ENCODE results near the gene ELOVL6. TPM values are rescaled to one million over a fixed set of nuclear protein-coding genes. Genes with fewer than 3 reads are reported as not detected.
A peak's percentile ranks its signal among the peaks of the same experiment; 100 is the strongest.
"Not testable (repeated sequence)": the region's sequence is repeated elsewhere in the genome, so short reads cannot be mapped to it uniquely, and the experiment has no call there.

The ELOVL6 gene, protein sequence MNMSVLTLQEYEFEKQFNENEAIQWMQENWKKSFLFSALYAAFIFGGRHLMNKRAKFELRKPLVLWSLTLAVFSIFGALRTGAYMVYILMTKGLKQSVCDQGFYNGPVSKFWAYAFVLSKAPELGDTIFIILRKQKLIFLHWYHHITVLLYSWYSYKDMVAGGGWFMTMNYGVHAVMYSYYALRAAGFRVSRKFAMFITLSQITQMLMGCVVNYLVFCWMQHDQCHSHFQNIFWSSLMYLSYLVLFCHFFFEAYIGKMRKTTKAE
- total RNA-seq, result 10 to 100 TPM; 26.8 to 27.0 TPM

DNA sequence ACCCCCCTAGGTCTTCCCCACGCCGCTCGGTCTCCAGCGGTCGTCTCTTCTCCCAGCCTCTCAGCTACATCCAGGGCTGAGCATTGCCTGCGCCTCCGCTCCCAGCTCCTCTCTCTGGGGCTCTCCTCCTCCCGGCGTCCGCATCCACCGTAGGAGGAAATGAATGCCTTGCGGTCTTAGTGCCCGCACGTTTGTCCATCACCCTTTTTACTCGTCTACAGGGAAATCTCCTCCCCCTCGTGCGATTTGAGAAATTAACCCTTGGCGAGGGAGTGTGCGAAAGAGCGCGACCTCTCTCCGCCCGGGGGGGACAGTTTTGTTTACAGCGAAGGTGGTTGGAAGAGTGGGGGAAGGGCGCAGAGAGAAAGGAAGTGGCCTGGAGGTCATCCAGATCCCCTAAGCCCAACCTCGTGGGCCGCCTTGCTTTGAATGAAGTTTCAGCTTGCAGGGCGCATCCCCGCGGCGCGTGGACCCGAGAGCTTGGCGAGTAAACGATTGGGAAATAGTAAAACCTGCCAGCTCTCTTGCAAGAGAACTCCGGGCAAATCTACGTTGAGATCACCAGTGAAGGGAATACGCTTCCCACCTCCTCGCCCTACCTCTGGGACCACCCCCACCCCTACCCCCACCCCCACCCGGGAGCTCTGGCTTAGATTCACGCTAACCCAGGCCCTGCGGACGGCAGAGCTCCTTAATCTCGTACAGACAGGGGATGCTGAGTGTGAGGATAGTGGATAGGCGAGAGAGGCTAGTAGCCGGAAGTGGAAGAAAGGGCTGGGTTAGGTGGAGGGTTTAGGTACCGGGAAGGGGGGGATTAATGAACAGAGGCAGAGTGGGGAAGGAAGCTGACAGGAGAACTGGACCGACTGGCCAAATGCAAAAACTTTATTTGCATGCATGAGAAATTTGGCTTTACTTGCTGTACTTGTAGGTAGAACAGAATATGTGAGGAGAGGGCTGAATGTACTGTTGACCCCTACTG, at the start of gene ELOVL6:
ELOVL6 (minus strand) TSS at position 181 of the 982 bp plus-strand sequence. CDS start 280 bp downstream, outside the sequence.
- no peaks in the 10 kb centered on the region for H3K9me3 Mint-ChIP-seq
- ChIA-PET CTCF (interaction anchor here (0.6 to 1.6 kb wide), 7 partner anchors 13 to 210 kb away, joined by 3 to 10 read pairs (median 5); no protein-coding TSS in a partner anchor), POLR2A (interaction anchor here (0.6 to 6.7 kb wide), 17 partner anchors 9 to 767 kb away, joined by 3 to 142 read pairs (median 4); no protein-coding TSS in a partner anchor)
- peak within 1 kb of the TSS; percentile 91 for H3K4me3 Mint-ChIP-seq
- peaks cover 15% of the 10 kb centered on the region for H3K27me3 Mint-ChIP-seq
- H3K4me1 Mint-ChIP-seq, result peaks cover 24% of the 10 kb centered on the region
- peak; percentile 60 for DNase-seq
- peak within 1 kb of the TSS; percentile 92 for H3K27ac Mint-ChIP-seq
- peaks cover 12% of the 10 kb centered on the region for H3K36me3 Mint-ChIP-seq (ENCODE audit: low read depth)

DNA sequence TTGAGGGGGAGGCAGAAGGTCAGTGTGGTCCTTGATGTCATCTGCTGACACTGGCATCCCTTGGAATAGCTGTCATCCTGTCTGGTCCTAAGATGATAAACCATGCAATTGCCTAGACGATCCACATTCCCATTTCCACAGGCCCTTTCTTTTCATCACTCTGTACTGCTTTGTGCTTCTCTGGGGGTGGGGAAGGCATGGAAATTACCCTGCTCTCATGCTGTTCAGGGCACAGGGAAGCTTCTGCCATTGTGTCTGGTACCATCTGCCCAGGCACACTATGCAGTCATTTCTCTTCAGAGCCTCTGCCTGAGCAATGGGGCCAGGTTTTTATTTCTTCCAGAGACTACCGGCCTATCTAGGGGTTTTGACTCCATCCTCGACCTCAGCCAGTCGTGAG, 49.7 kb upstream of the ELOVL6 start:
- no peak for DNase-seq
- no peak overlapping the region for H3K27ac Mint-ChIP-seq
- no peaks in the 10 kb centered on the region for H3K9me3 Mint-ChIP-seq
- no peaks in the 10 kb centered on the region for H3K4me1 Mint-ChIP-seq
- peaks cover 25% of the 10 kb centered on the region for H3K27me3 Mint-ChIP-seq
- ChIA-PET POLR2A (no interaction called here), CTCF (no interaction called here)
- H3K36me3 Mint-ChIP-seq (ENCODE audit: low read depth), result no peaks in the 10 kb centered on the region
- no peak overlapping the region for H3K4me3 Mint-ChIP-seq

DNA sequence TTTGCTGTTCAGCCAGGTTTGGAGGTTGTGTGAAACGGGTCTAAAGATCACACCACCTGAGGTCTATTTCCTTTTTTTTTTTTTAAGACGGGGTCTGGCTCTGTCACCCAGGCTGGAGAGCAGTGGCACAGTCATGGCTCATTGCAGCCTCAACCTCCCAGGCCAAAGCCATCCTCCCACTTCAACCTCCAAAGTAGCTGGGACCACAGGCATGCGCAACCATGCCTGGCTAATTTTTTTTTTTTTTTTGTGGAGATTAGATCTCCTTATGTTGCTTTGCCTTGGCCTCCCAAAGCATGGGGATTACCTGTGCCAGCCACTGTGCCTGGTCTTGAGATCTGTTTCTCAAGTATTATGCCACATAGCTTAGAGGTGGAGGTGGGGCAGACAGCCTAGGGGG, 49.2 kb upstream of the ELOVL6 start:
- H3K4me1 Mint-ChIP-seq, result no peaks in the 10 kb centered on the region
- H3K27me3 Mint-ChIP-seq, result peaks cover 25% of the 10 kb centered on the region
- no peak overlapping the region for H3K27ac Mint-ChIP-seq
- H3K36me3 Mint-ChIP-seq (ENCODE audit: low read depth), result no peaks in the 10 kb centered on the region
- H3K4me3 Mint-ChIP-seq, result no peak overlapping the region
- ChIA-PET CTCF (interaction anchor here (0.8 to 0.9 kb wide), 2 partner anchors 12 to 249 kb away, joined by 3 read pairs; no protein-coding TSS in a partner anchor), POLR2A (no interaction called here)
- H3K9me3 Mint-ChIP-seq, result no peaks in the 10 kb centered on the region
- DNase-seq, result no peak

DNA sequence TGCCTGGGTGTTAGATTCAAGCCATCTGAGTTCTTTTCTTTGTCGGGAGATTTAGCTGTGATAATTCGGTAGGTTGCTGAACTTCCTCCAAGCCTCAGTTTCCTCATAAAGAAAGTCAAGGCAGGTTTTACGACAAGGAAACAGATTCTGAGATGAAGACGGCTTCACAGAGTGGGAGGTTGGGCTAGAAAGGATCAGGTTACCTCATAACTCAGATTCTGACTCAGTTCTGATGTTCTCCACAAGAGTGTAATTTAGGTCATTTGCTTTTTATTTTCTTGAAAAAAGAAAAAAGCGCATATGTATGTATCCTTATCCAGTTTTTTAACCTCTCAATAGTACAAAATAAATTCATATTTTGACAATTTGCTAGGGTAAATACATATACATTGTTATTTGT, 47.2 kb upstream of the ELOVL6 start:
- POLR2A ChIA-PET, result no interaction called here
- H3K27ac Mint-ChIP-seq, result no peak overlapping the region
- H3K27me3 Mint-ChIP-seq, result peaks cover 18% of the 10 kb centered on the region
- CTCF ChIA-PET, result no interaction called here
- no peaks in the 10 kb centered on the region for H3K4me1 Mint-ChIP-seq
- H3K4me3 Mint-ChIP-seq, result no peak overlapping the region
- no peaks in the 10 kb centered on the region for H3K9me3 Mint-ChIP-seq
- no peaks in the 10 kb centered on the region for H3K36me3 Mint-ChIP-seq (ENCODE audit: low read depth)
- DNase-seq, result no peak

DNA sequence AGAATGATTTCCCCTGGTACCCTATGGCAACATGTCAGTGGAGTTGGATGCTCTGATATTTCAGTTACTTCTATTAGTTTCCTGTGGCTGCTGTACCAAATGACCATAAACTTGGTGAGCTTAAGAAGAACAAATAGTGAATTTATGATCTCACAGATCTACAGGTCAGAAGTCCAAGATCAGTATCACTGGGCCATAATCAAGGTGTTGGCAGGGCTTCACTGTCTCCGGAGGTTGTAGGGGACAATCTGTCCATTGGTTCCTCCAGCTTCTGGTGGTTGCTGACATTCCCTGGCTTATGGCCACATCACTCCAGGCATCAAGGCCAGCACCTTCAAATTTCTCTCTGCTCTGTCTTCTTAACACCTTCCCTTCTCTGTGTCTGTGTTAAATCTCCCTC, 37.9 kb upstream of the ELOVL6 start:
- H3K9me3 Mint-ChIP-seq, result peaks cover 4% of the 10 kb centered on the region
- no peak overlapping the region for H3K27ac Mint-ChIP-seq
- no peaks in the 10 kb centered on the region for H3K4me1 Mint-ChIP-seq
- H3K36me3 Mint-ChIP-seq (ENCODE audit: low read depth), result no peaks in the 10 kb centered on the region
- H3K27me3 Mint-ChIP-seq, result peaks cover 17% of the 10 kb centered on the region
- ChIA-PET POLR2A (no interaction called here), CTCF (interaction anchor here (1.0 kb wide), 1 partner anchor 11 kb away, joined by 3 read pairs; no protein-coding TSS in a partner anchor)
- no peak for DNase-seq
- no peak overlapping the region for H3K4me3 Mint-ChIP-seq

DNA sequence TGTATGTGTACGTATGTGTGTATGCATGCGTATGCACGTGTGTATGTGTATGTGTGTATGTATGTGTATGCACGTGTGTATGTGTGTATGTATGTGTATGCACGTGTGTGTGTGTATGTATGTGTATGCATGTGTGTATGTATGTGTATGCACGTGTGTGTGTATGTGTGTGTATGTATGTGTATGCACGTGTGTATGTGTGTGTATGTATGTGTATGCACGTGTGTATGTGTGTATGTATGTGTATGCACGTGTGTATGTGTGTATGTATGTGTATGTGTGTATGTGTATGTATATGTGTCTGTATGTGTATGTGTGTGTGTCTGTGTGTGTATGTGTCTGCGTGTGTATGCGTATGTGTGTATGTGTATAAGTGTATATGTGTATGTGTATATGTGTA, 35.2 kb upstream of the ELOVL6 start:
- H3K9me3 Mint-ChIP-seq; DNase-seq; H3K4me3 Mint-ChIP-seq; CTCF ChIA-PET; H3K36me3 Mint-ChIP-seq (ENCODE audit: low read depth); H3K4me1 Mint-ChIP-seq; H3K27ac Mint-ChIP-seq; POLR2A ChIA-PET: not testable (repeated sequence)
- H3K27me3 Mint-ChIP-seq, result peaks cover 14% of the 10 kb centered on the region

DNA sequence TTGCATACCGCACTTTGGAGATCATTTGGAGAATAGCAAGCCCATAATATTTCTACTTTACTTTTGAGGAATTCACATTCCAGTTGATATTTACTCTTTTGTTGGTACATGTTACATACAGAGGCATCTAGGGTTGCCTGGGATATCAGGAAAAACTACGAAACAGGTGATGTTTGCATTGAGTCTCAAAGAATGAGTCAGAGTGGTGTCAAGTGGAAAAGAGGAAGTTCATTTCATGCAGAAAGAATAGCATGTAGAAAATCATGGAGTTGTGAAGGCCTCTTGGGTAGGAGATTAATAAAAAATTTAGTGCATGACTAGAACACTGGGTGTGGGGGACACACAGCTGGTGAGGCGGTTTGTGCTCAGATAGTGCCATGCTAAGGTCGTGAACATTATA, 33.5 kb upstream of the ELOVL6 start:
- POLR2A ChIA-PET, result no interaction called here
- Mint-ChIP-seq H3K9me3 (peaks cover 4% of the 10 kb centered on the region), H3K4me1 (no peaks in the 10 kb centered on the region), H3K27ac (no peak overlapping the region), H3K36me3 (ENCODE audit: low read depth) (no peaks in the 10 kb centered on the region), H3K4me3 (no peak overlapping the region), H3K27me3 (peaks cover 8% of the 10 kb centered on the region)
- CTCF ChIA-PET, result no interaction called here
- no peak for DNase-seq

DNA sequence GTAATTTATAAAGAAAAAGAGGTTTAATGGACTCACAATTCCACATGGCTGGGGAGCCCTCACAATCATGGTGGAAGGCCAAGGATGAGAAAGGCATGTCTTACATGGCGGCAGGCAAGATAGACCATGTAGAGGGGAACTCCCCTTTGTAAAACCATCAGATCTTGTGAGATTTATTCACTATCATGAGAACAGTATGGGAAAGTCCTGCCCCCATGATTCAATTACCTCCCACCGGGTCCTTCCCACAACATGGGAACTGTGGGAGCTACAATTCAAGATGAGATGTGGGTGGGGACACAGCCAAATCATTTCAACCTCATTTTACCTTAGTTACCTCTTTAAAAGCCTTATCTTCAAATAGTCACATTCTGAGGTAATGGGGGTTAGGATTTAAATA, 30.9 kb upstream of the ELOVL6 start:
- ChIA-PET CTCF (no interaction called here), POLR2A (no interaction called here)
- Mint-ChIP-seq H3K4me3 (no peak overlapping the region), H3K4me1 (no peaks in the 10 kb centered on the region), H3K36me3 (ENCODE audit: low read depth) (no peaks in the 10 kb centered on the region), H3K27ac (no peak overlapping the region), H3K27me3 (peaks cover 4% of the 10 kb centered on the region), H3K9me3 (peaks cover 4% of the 10 kb centered on the region)
- no peak for DNase-seq

DNA sequence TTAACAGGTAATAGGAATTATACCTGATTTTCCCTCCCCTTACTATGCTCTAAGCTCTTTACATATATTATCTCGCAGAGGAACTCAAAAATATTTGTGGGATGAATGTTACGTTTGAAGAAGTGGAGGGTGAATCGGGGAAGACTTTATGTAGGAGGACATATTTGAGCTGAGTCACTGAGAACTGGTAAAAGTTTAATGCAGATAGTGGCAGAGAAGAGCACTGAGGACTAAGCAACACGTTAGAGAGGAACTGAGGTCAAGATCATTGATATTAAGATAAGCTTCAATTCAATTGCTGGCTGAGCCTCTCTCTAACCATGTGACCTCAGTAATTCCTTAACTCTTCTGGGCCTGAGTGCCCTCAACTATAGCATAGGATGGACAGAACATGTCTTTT, 26.4 kb upstream of the ELOVL6 start:
- Mint-ChIP-seq H3K9me3 (no peaks in the 10 kb centered on the region), H3K4me1 (peaks cover 9% of the 10 kb centered on the region), H3K27ac (no peak overlapping the region), H3K27me3 (peaks cover 11% of the 10 kb centered on the region), H3K36me3 (ENCODE audit: low read depth) (peaks cover 4% of the 10 kb centered on the region), H3K4me3 (no peak overlapping the region)
- POLR2A ChIA-PET, result no interaction called here
- CTCF ChIA-PET, result interaction anchor here (1.0 kb wide), 1 partner anchor 226 kb away, joined by 3 read pairs; no protein-coding TSS in a partner anchor
- DNase-seq, result no peak

DNA sequence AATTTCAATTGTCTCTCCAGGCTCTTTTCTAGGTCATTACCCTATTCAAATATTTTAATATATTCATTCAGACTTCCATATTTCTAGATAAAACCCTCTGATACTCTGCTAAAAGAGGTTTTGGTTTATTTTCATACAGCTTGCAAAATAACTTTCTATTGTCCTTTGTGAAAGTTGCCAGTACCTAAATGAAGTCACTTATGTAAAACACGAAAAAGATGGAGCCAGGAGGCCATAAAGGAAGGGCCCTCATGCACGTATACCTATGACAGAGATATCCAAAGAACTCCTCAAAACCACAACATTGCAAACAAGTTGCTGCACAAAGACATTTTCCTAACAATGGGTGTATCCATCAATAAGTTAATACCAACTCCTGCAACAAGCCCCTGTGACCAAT, 25.7 kb upstream of the ELOVL6 start:
- DNase-seq, result no peak
- Mint-ChIP-seq H3K4me1 (peaks cover 12% of the 10 kb centered on the region), H3K27me3 (peaks cover 10% of the 10 kb centered on the region), H3K27ac (no peak overlapping the region), H3K9me3 (peaks cover 1% of the 10 kb centered on the region), H3K36me3 (ENCODE audit: low read depth) (peaks cover 10% of the 10 kb centered on the region), H3K4me3 (no peak overlapping the region)
- POLR2A ChIA-PET, result no interaction called here
- CTCF ChIA-PET, result interaction anchor here (0.6 kb wide), 1 partner anchor 860 kb away, joined by 3 read pairs; no protein-coding TSS in a partner anchor

DNA sequence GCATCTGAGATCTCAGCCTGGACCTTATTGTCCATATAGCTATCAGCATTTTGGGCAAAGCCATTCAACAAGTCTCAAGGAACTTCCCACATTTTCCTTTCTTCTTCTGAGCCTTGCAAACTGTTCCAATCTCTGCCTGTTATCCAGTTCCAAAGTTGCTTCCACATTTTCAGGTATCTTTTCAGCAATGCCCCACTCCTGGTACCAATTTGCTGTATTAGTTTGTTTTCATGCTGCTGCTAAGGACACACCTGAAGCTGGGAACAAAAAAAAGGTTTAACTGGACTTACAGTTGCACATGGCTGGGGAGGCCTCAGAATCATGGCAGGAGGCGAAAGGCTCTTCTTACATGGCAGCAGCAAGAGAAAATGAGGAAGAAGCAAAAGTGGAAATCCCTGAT, 20.5 kb upstream of the ELOVL6 start:
- Mint-ChIP-seq H3K4me1 (peaks cover 13% of the 10 kb centered on the region), H3K9me3 (peaks cover 12% of the 10 kb centered on the region), H3K36me3 (ENCODE audit: low read depth) (peaks cover 13% of the 10 kb centered on the region), H3K27me3 (peaks cover 17% of the 10 kb centered on the region)
- H3K4me3 Mint-ChIP-seq, H3K27ac Mint-ChIP-seq, CTCF ChIA-PET, DNase-seq, POLR2A ChIA-PET: not testable (repeated sequence)

DNA sequence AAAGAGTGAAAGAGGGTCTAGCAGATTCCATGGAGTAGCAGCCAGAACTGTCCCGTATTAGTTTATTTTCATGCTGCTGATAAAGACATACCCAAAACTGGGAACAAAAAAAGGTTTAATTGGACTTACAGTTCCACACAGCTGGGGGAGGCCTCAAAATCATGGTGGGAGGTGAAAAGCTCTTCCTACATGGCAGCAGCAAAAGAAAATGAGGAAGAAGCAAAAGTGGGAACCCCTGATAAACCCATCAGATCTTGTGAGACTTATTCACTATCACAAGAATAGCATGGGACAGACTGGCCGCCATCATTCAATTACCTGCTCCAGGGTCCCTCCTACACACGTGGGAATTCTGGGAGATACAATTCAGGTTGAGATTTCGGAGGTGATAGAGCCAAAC, 18.8 kb upstream of the ELOVL6 start:
- ChIA-PET POLR2A (interaction anchor here (1.2 kb wide), 1 partner anchor 18 kb away, joined by 3 read pairs; no protein-coding TSS in a partner anchor), CTCF (interaction anchor here (1.1 kb wide), 1 partner anchor 168 kb away, joined by 4 read pairs; no protein-coding TSS in a partner anchor)
- H3K4me3 Mint-ChIP-seq, H3K27ac Mint-ChIP-seq, DNase-seq: not testable (repeated sequence)
- Mint-ChIP-seq H3K4me1 (peaks cover 13% of the 10 kb centered on the region), H3K27me3 (peaks cover 13% of the 10 kb centered on the region), H3K9me3 (peaks cover 12% of the 10 kb centered on the region), H3K36me3 (ENCODE audit: low read depth) (peaks cover 13% of the 10 kb centered on the region)

DNA sequence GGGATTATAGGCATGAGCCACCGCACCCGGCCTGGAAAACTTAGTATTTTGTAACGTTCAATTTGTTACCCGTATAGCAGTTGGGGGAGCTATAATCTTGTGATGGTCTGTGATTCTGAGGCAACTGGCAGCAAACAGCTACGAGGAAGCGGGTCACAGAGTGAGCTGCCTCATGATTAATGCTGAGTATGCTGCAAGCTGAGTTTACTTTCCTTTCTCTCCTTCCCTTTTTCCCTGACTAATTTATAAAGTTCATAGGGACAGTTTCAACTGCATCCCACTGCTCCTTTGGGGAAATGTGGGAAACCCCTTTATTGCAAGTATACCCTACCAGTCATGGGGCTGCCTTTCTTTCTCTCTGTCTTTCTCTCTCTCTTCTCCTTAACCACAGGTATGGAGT, 17.7 kb upstream of the ELOVL6 start:
- ChIA-PET CTCF (interaction anchor here (1.1 kb wide), 1 partner anchor 167 kb away, joined by 4 read pairs; no protein-coding TSS in a partner anchor), POLR2A (no interaction called here)
- DNase-seq, result no peak
- peaks cover 8% of the 10 kb centered on the region for H3K4me1 Mint-ChIP-seq
- H3K27ac Mint-ChIP-seq, result no peak overlapping the region
- peaks cover 12% of the 10 kb centered on the region for H3K9me3 Mint-ChIP-seq
- H3K4me3 Mint-ChIP-seq, result no peak overlapping the region
- peaks cover 12% of the 10 kb centered on the region for H3K27me3 Mint-ChIP-seq
- H3K36me3 Mint-ChIP-seq (ENCODE audit: low read depth), result peaks cover 13% of the 10 kb centered on the region
